HG03469 (cell line): ENCODE measurements around the gene MED26.

Experiments used
- ATAC-seq: cut with Tn5 transposase; IDR thresholded peaks from one replicate; pipeline ENCODE4 v1.9.1; 2021; ENCODE audit warnings: mild to moderate bottlenecking, moderate library complexity, moderate number of reproducible peaks; ENCODE audit not compliant: unreplicated experiment

MED26 gene

GRCh38 chr19:16591803-16592556 is 36.0 kb downstream of the MED26 start:
- no peak for ATAC-seq

GRCh38 chr19:16590876-16591802 is 36.9 kb downstream of the MED26 start:
- ATAC-seq: no peak

- ATAC-seq: no peak
Observed at GRCh38 chr19:16589917-16590316, 38.1 kb downstream of the MED26 start.

- ATAC-seq: no peak
Observed at GRCh38 chr19:16588824-16589577, 39.0 kb downstream of the MED26 start.

- peak; percentile 28 for ATAC-seq
Observed at GRCh38 chr19:16587833-16588823, 39.9 kb downstream of the MED26 start.

GRCh38 chr19:16586991-16587832 is 40.8 kb downstream of the MED26 start:
- ATAC-seq: no peak

- ATAC-seq: no peak
Observed at GRCh38 chr19:16586477-16586871, 41.5 kb downstream of the MED26 start.

- ATAC-seq: no peak
Observed at GRCh38 chr19:16585808-16586476, 42.1 kb downstream of the MED26 start.

- ATAC-seq: no peak
Observed at GRCh38 chr19:16585094-16585801, 42.8 kb downstream of the MED26 start.

- ATAC-seq: peak; percentile 34
Observed at GRCh38 chr19:16584248-16585093, 43.5 kb downstream of the MED26 start.

GRCh38 chr19:16582486-16583261 is 45.3 kb downstream of the MED26 start:
- ATAC-seq: no peak

- ATAC-seq: no peak
Observed at GRCh38 chr19:16581971-16582343, 46.0 kb downstream of the MED26 start.

- no peak for ATAC-seq
Observed at GRCh38 chr19:16581145-16581970, 46.6 kb downstream of the MED26 start.

GRCh38 chr19:16579381-16579780 is 48.6 kb downstream of the MED26 start:
- ATAC-seq: no peak

GRCh38 chr19:16577531-16577985 is 50.4 kb downstream of the MED26 start:
- ATAC-seq: no peak
